ENCODE measurements around the gene TMEM234. TPM values are rescaled to one million over a fixed set of nuclear protein-coding genes. Genes with fewer than 3 reads are reported as not detected.

The TMEM234 gene
- total RNA-seq (2021; ENCODE audit: unreplicated experiment) (23.3 TPM), Bru-seq, nascent RNA (percentile 67 among the genes with signal in this experiment), BruChase-seq, experiment 1, labeled RNA remaining after a 2-hour chase (percentile 68 among the genes with signal in this experiment), BruChase-seq, experiment 2, labeled RNA remaining after a 6-hour chase (percentile 67 among the genes with signal in this experiment)
- polyA plus RNA-seq (2012; ENCODE audit: insufficient read length): 18.4 TPM
- long read RNA-seq, partial matches to known transcripts: 9 of 19 reads
- long read RNA-seq, other reads (novel, unspliced or antisense): 7 of 19 reads

GRCh38 chr1:32221980-32222755, at the start of gene TMEM234, which contains the start of gene EIF3I:
Gene TMEM234, minus strand, starts transcription at chr1:32222353. Its CDS starts 31 bp downstream, at chr1:32222322.
Gene EIF3I, plus strand, starts transcription at chr1:32222407. Its CDS starts 35 bp downstream, at chr1:32222442.
- Histone ChIP-seq H3K36me3 (ENCODE audit: control insufficient read depth, insufficient read depth, low read length) (peaks cover 18% of the 10 kb centered on the region), H3K27ac (ENCODE audit: low read length) (peak within 1 kb of the TSS; percentile 98), H3K9me3 (ENCODE audit: control insufficient read depth, insufficient read depth, low read depth, low read length) (no peaks in the 10 kb centered on the region), H3K4me1 (ENCODE audit: control insufficient read depth, insufficient read depth, low read length) (peaks cover 19% of the 10 kb centered on the region), H3K27me3 (ENCODE audit: control insufficient read depth, insufficient read depth, low read length) (no peaks in the 10 kb centered on the region), H3K4me3 (ENCODE audit: low read depth in 2 of 2, low read length in 2 of 2) (peak within 1 kb of the TSS; percentile 95 to 99)
- CTCF ChIA-PET: interaction anchor here (0.6 to 0.7 kb wide), 2 partner anchors 10 to 383 kb away, joined by 3 to 7 read pairs; no protein-coding TSS in a partner anchor
- BruUV-seq (replicated peaks): no TSS peak
- POLR2A ChIA-PET: interaction anchor here (0.6 to 0.7 kb wide), 4 partner anchors 17 to 644 kb away, joined by 3 to 14 read pairs (median 6); partner anchors contain the start of gene BSDC1
- intact Hi-C loops (cut with micrococcal nuclease; ENCODE audit: unreplicated experiment) (loop anchor here (1.0 kb wide), 1 partner anchor 94 kb away; no protein-coding TSS in a partner anchor), in situ Hi-C loops (cut with HindIII; ENCODE audit: low pct_unique_long_range_greater_than_20kb, low sequenced_read_pairs) (no loop called here)
- ATAC-seq (peak; percentile 99), DNase-seq (ENCODE audit: low read depth, low spot score) (no peak)
- TF ChIP-seq REST (IDR thresholded peaks at IDR 0.05; ENCODE audit: insufficient read depth in 1 of 2, low read depth in 2 of 2, low read length in 1 of 2): no peak
- TF ChIP-seq SIN3A (IDR thresholded peaks at IDR 0.05; ENCODE audit: borderline replicate concordance, insufficient read depth, low read depth, low read length): 0 out of 2 replicates have a peak, but pooled peaks have one; percentile 70
- TF ChIP-seq POLR2AphosphoS5 (IDR thresholded peaks at IDR 0.05; ENCODE audit: low read depth, low read length): peak; percentile 94
- TF ChIP-seq TCF7L2 (IDR thresholded peaks at IDR 0.05; ENCODE audit: low read depth, low read length): no peak

DNA sequence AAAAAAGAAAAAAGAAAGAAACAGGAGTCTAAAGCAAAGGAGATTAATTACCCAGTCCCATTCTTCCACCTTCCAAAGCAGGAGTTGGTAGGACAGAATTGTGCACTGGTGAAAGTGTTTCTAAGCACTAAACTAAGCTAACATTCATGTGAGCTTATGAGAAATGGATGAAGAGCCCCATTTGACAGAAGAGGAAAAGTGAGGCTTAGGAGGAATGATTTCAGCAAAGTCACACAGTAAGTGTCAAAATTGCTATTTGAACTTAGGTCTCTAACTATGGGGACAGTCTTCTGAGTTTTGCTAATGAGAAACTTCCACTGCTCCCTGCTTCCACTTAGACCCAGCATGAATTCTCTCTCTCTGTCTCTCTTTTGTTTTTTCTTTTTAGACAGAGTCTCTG, 47.6 kb upstream of the TMEM234 start:
- no TSS peak for BruUV-seq (replicated peaks)
- DNase-seq (ENCODE audit: low read depth, low spot score): no peak
- ChIA-PET CTCF (no interaction called here), POLR2A (no interaction called here)
- intact Hi-C loops (cut with micrococcal nuclease; ENCODE audit: unreplicated experiment) (no loop called here), in situ Hi-C loops (cut with HindIII; ENCODE audit: low pct_unique_long_range_greater_than_20kb, low sequenced_read_pairs) (no loop called here)
- no peak for ATAC-seq
- H3K4me3 ChIP-seq (ENCODE audit: low read depth in 2 of 2, low read length in 2 of 2): no peak overlapping the region
- TF ChIP-seq CTCF (IDR thresholded peaks at IDR 0.05) (no peak), REST (IDR thresholded peaks at IDR 0.05; ENCODE audit: insufficient read depth in 1 of 2, low read depth in 2 of 2, low read length in 1 of 2) (no peak), TCF7L2 (IDR thresholded peaks at IDR 0.05; ENCODE audit: low read depth, low read length) (no peak), SIN3A (IDR thresholded peaks at IDR 0.05; ENCODE audit: borderline replicate concordance, insufficient read depth, low read depth, low read length) (no peak), POLR2AphosphoS5 (IDR thresholded peaks at IDR 0.05; ENCODE audit: low read depth, low read length) (no peak)
- H3K27me3 ChIP-seq (ENCODE audit: control insufficient read depth, insufficient read depth, low read length): no peaks in the 10 kb centered on the region
- peaks cover 18% of the 10 kb centered on the region for H3K4me1 ChIP-seq (ENCODE audit: control insufficient read depth, insufficient read depth, low read length)
- no peak overlapping the region for H3K27ac ChIP-seq (ENCODE audit: low read length)
- no peaks in the 10 kb centered on the region for H3K9me3 ChIP-seq (ENCODE audit: control insufficient read depth, insufficient read depth, low read depth, low read length)
- no peaks in the 10 kb centered on the region for H3K36me3 ChIP-seq (ENCODE audit: control insufficient read depth, insufficient read depth, low read length)

All from Panc1 (cell line).